Lower lobe of right lung (tissue), 2 donors: ENCODE data around the gene SRD5A1. TPM values are rescaled to one million over a fixed set of nuclear protein-coding genes. Genes with fewer than 3 reads are reported as not detected.
A peak's percentile ranks its signal among the peaks of the same experiment; 100 is the strongest.

Source experiments
- ATAC-seq, 2 donors: fragments of 200-7000 bp; cut with Tn5 transposase; one replicate each; pipeline ENCODE4 v1.9.1; 2020 to 2022; ENCODE audit warnings: mild to moderate bottlenecking in 2 of 2, moderate library complexity in 2 of 2
- DNase-seq: peaks from one replicate; pipeline ENCODE4 v3.0.0-alpha.2; 2020
- H3K27ac ChIP-seq: fragments of 200-600 bp; one replicate; pipeline ENCODE4 v1.8.0; 2022
- H3K27me3 ChIP-seq: fragments of 200-600 bp; one replicate; pipeline ENCODE4 v1.8.0; 2022; ENCODE audit warnings: low read depth
- H3K36me3 ChIP-seq: fragments of 200-600 bp; one replicate; pipeline ENCODE4 v1.8.0; 2022; ENCODE audit warnings: mild to moderate bottlenecking
- H3K4me1 ChIP-seq: fragments of 200-600 bp; one replicate; pipeline ENCODE4 v1.8.0; 2022
- H3K4me3 ChIP-seq: fragments of 200-600 bp; one replicate; pipeline ENCODE4 v1.8.0; 2022; ENCODE audit warnings: mild to moderate bottlenecking
- H3K9me3 ChIP-seq: fragments of 200-600 bp; one replicate; pipeline ENCODE4 v1.8.0; 2022
- CTCF ChIP-seq: fragments of 200-600 bp; IDR thresholded peaks from one replicate; pipeline ENCODE4 v1.8.0; 2022; ENCODE audit warnings: antibody characterized with exemption, mild to moderate bottlenecking
- intact Hi-C: fragments of 100-400 bp; cut with DNase I; formaldehyde crosslinking; loops from one replicate; pipeline ENCODE4 v1.11.0; 2022
- total RNA-seq: library from RNA; stranded (reverse); fragmentation: NEBNext Ultra II Directional; extraction: Animal tissue kit (Norgen Biotek cat#: 25700); gene quantifications from one replicate; pipeline ENCODE4 v1.2.1, GENCODE V29; 2021
- donor health status: DM: no; HTN: yes; CAD: no; lungs with severe emphysema.

SRD5A1 gene
- total RNA-seq, 1 donor from 2014 or later, result 8.3 TPM

- ATAC-seq, result no peak
- no peak overlapping the region for H3K27ac ChIP-seq
Measured at GRCh38 chr5:6682239-6682638, 49.0 kb downstream of the SRD5A1 start.

GRCh38 chr5:6683241-6683640 is 50.0 kb downstream of the SRD5A1 start:
- Histone ChIP-seq H3K27ac (no peak overlapping the region), H3K4me3 (no peak overlapping the region), H3K36me3 (no peaks in the 10 kb centered on the region), H3K9me3 (no peaks in the 10 kb centered on the region), H3K4me1 (peaks cover 8% of the 10 kb centered on the region), H3K27me3 (peaks cover 3% of the 10 kb centered on the region)
- ATAC-seq, result no peak
- no peak for DNase-seq
- no peak for TF ChIP-seq CTCF
- intact Hi-C loops, result no loop called here

More at GRCh38 chr5:6682239-6682638, 49.0 kb downstream of the SRD5A1 start:
- Histone ChIP-seq H3K36me3 (no peaks in the 10 kb centered on the region), H3K9me3 (no peaks in the 10 kb centered on the region), H3K4me3 (no peak overlapping the region), H3K27me3 (peaks cover 3% of the 10 kb centered on the region), H3K4me1 (peaks cover 6% of the 10 kb centered on the region)
- intact Hi-C loops, result no loop called here
- TF ChIP-seq CTCF, result no peak
- no peak for DNase-seq

DNA sequence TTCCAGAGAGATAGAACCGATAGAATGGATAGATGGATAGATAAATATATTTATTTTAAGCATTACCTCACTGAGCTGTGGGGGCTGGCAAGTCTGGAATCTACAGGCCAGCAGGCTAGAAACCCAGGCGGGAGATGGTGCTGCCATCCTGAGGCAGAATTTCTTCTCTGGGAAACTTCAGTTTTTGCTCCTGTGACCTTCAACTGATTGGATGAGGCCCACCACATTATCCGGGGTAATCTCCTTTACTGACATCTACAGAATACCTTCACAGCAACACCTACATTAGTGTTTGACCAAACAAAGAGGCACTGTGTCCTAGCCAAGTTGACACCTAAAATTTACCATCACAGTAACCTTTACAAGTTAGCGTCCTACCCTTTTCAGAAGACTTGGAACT is 50.8 kb downstream of the SRD5A1 start:
- no peaks in the 10 kb centered on the region for H3K9me3 ChIP-seq
- TF ChIP-seq CTCF, result no peak
- no peak for DNase-seq
- H3K36me3 ChIP-seq, result no peaks in the 10 kb centered on the region
- H3K4me1 ChIP-seq, result peaks cover 8% of the 10 kb centered on the region
- intact Hi-C loops, result no loop called here
- H3K27ac ChIP-seq, result no peak overlapping the region
- H3K4me3 ChIP-seq, result no peak overlapping the region
- ATAC-seq, result no peak
- H3K27me3 ChIP-seq, result peaks cover 3% of the 10 kb centered on the region

DNA sequence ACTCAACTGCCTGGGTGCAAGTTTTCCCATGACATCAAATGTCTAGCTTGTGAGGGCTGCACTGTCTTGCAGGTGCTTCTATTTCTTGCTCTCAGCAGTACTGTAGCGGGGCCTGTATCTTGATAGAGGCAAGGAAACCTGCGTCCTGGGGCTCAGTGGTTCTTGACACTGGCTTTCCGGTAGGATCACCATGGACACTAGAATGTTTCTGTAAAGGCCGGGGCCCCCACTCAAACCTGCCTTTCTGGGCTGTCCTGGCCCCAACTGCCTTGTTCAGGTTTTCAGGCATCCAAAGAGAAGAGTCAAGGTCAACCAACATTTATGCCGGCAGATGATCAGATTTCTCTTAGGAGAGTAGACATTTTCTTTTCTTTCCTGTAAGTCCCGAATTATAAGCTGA is 53.3 kb downstream of the SRD5A1 start:
- intact Hi-C loops, result no loop called here
- Histone ChIP-seq H3K36me3 (no peaks in the 10 kb centered on the region), H3K27ac (no peak overlapping the region), H3K9me3 (no peaks in the 10 kb centered on the region), H3K4me1 (peaks cover 8% of the 10 kb centered on the region), H3K27me3 (peaks cover 3% of the 10 kb centered on the region), H3K4me3 (no peak overlapping the region)
- no peak for ATAC-seq
- DNase-seq, result no peak
- no peak for TF ChIP-seq CTCF

GRCh38 chr5:6686915-6687409 is 53.7 kb downstream of the SRD5A1 start:
- ATAC-seq (peak; percentile 57 to 65), DNase-seq (no peak)
- TF ChIP-seq CTCF, result no peak
- intact Hi-C loops, result no loop called here
- Histone ChIP-seq H3K4me1 (peaks cover 8% of the 10 kb centered on the region), H3K9me3 (no peaks in the 10 kb centered on the region), H3K36me3 (no peaks in the 10 kb centered on the region), H3K27me3 (peaks cover 3% of the 10 kb centered on the region), H3K4me3 (peak overlapping the region; percentile 37), H3K27ac (no peak overlapping the region)

- H3K27ac ChIP-seq, result no peak overlapping the region
- intact Hi-C loops, result no loop called here
- DNase-seq, result no peak
- ATAC-seq, result no peak
- H3K36me3 ChIP-seq, result no peaks in the 10 kb centered on the region
- no peaks in the 10 kb centered on the region for H3K9me3 ChIP-seq
- H3K27me3 ChIP-seq, result peaks cover 5% of the 10 kb centered on the region
- H3K4me1 ChIP-seq, result peaks cover 8% of the 10 kb centered on the region
- H3K4me3 ChIP-seq, result no peak overlapping the region
- no peak for TF ChIP-seq CTCF
Measured at GRCh38 chr5:6687505-6687904, 54.3 kb downstream of the SRD5A1 start.
